Fibroblast of skin of abdomen (primary cell): ENCODE results near the gene VSIG10L.

Source experiments
- DNase-seq: peaks from one replicate; pipeline ENCODE4 v3.0.0-alpha.2; 2013

The VSIG10L gene

DNA sequence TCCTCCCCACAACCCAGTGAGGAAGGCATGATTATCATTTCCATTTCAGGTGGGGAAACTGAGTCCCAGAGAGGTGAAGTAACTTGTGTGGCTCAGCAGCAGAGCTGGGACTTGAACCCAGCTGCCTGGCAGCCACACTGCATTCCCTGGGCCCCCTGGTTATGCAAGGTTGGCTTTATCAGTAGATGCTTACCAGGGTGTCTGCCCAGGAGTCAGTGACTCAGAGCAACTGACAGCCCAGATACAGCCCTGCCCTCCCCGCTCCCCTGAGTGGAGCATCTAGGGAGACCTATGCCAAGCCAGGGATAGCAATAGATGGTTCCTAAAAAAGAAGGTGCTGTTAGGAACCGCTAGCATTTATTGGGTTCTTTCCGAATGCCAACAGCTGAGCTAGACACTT, 24.6 kb downstream of the VSIG10L start:
- no peak for DNase-seq

- DNase-seq = no peak
Observed at GRCh38 chr19:51316688-51317087, 25.3 kb downstream of the VSIG10L start.

DNA sequence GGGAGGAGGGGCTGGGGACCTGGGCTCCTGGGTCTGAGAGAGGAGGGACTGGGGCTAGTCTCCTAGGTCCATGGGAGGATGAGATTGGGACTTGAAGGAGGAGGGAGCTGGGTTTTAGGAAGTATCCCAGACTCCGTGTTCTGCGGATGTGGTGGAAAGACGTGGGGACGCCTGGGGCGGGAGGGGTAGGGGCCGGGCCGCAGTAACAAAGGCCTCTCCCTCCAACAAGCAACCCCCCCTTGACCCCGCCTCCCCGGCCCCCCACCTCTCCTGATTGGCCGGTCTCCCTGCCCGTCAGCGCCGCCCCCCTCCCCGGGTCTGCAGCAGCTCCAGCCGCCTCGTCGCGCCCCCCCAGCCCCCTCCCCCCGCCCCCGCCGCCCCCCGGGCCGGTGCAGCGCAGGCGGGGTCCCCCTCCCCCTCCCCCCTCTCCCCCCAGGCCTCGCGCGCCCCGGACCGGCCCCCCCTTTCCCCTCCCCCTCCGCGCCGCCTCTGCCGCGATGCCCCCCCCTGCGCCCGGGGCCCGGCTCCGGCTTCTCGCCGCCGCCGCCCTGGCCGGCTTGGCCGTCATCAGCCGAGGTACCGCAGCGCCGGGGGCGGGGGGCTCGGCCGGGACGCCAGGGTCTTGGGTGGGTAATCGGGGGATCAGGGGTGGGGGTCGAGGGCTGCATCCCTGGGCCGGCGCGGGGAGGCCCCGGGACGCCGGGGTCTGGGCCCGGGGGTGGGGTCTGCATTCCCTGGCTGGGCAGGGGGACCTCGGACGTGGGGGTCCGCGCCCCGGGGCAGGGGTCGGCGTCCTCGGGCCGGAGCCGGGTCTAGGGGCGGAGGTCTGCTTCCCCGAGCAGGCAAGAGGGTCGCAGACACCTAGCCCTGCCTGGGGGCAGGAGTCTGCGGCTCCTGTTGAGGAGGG, 30.3 kb downstream of the VSIG10L start, which contains the start of gene IGLON5:
Gene IGLON5 (plus strand): TSS at position 294 of the 907 bp plus-strand sequence. CDS start 204 bp downstream, at position 498.
- DNase-seq = no peak

DNA sequence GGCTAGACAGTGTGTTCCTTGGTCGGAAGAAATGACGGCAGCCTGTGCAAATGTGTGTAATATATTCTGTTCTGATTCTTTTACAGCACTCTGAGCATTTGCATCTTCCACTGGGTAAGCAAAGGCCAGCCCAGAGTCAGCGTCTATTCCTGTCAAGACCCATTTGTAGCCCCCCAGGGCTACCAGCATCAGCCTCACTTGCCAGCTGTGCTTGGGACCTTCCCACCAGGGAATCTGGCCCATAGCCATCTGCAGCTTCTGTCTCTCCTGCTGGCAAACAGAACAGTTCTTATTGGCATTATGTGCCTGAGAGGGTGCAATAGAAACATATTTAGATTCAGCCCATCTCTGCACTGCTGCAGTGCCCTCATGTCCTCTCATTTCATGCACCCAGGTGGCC, 36.5 kb downstream of the VSIG10L start:
- DNase-seq = no peak

DNA sequence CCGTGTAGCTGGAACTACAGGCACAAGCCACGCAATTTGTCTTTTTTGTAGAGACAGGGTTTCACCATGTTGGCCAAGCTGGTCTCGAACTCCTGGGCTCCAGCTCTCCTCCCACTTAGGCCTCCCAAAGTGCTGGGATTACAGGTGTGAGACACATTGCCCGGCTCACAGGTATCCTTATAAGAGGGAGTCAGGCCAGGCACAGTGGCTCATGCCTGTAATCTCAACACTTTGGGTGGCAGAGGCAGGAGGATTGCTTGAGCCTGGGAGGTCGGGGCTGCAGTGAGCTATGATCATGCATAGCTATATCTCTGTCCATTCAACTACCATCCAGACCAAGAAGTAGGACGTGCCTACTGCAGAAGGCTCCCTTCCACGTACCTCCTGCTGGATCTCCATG, 40.7 kb downstream of the VSIG10L start:
- DNase-seq = no peak

DNA sequence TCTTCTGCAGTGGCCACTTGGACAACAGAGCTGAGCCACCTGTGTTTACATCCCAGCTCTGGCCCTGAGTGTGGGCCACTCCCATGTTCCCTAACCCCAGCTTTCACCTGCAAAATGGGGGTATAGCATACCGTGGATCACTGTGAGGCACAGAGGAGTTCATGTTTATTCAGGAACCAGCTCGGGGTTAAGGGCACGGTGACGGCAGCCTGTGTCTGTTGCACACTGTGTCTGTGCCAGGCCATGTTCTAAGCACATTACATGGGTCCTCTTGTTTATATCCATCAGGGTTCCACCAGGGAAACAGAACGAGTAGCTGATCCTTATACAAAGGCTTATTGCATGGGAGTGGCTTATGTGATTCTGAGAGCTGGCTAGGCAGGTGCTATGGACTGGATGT, 44.5 kb downstream of the VSIG10L start:
- DNase-seq = no peak

- DNase-seq = no peak
Observed at GRCh38 chr19:51296336-51297093, 45.4 kb downstream of the VSIG10L start.

DNA sequence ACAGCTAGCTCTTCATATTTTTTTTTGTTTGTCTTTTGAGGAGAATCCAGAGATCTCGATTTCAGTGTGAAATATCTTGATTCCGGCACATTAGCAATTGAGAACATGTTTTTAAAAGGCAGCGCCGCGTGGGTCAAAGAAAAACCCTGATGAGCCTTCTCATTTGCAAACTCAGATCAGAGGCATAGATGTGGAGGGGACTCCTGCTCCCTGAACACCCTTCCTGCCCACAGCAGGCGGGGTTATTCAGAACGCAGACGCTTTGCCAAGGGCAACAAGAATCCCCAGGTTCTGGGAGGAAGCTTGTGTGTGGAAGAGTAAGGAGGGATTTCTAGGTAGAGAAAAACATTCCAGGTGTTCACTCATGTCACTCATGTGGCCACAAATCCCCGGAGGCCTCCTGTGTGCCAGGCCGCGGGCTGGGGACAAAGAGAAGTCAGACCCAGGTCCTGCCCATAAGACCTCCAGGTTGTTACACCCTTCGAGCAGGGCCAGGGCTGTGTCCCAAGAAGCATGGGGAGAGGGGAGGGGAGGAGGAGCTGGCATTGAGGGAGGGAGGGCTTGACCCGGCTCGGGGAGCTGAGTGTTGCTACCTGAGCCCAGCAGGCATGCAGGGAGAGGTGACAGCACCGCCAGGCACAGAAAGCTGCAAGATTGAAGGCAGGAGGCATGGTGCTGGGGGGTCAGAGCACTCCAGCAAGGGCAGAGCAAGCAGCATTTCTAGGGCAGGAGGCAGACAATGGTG, 46.4 kb downstream of the VSIG10L start:
- no peak for DNase-seq

GRCh38 chr19:51294977-51295375, 47.0 kb downstream of the VSIG10L start:
- no peak for DNase-seq

- DNase-seq = no peak
Observed at GRCh38 chr19:51294211-51294976, 47.5 kb downstream of the VSIG10L start.

DNA sequence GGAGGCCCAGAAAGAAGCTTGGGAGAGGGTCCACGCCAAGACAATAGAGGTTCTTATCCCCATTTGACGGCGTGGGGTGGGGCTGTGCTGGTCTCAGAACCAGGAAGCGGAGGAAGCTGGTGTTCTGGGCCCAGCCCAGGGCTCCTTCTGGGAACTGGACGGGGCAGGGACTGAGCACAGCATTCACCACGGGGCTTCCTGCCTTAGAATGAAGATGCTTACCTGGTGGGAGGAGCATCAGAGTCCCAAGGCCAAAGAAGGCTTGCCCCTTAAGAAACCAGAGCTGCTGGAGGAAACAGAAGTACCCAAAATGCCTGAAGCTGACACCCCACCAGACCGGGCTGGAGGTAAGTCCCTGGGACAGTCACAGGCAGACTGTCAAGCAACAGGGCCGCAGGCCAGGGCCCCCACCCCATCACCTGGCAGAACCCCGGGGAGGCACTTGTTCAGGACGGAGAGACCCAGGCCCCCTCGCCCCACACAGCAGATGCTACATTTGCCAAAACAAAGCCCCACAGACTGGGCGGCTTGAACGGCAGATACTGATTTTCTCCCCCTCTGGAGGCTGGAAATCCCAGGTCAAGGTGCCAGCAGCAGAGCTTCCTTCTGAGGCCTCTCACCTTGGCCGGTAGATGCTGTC, 48.2 kb downstream of the VSIG10L start:
- no peak for DNase-seq

GRCh38 chr19:51292971-51293370, 49.0 kb downstream of the VSIG10L start:
- no peak for DNase-seq

DNA sequence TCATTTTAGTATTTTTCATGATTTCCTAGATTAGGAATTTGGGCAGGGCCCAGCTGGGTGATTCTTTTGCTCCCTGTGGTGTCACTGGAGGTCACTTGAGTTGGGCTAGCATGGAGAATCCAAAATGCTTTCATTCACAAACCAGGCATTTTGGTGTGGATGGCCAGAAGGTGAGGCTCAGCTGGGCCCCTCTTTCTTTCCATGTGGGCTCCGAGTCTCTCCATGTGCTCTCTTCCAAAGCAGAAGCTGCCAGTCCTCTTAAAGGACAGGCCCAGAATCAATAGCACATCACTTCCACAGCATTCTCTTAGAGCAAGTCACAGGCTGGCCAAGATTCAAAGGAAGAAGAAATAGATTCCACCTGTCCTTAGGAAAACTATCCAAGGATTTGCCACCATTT, 52.3 kb downstream of the VSIG10L start:
- DNase-seq = no peak

GRCh38 chr19:51285682-51286081, 56.3 kb downstream of the VSIG10L start:
- no peak for DNase-seq

- DNase-seq = no peak
Observed at GRCh38 chr19:51282335-51282734, 59.6 kb downstream of the VSIG10L start.
